HG03095 (cell line): Measurements from ENCODE around the gene FHOD3.
"Not testable (repeated sequence)": the region's sequence is repeated elsewhere in the genome, so short reads cannot be mapped to it uniquely, and the experiment has no call there.

ENCODE experiments used
- ATAC-seq: cut with Tn5 transposase; IDR thresholded peaks from one replicate; pipeline ENCODE4 v1.9.1; 2021; ENCODE audit warnings: moderate library complexity; ENCODE audit not compliant: unreplicated experiment

FHOD3 gene

DNA sequence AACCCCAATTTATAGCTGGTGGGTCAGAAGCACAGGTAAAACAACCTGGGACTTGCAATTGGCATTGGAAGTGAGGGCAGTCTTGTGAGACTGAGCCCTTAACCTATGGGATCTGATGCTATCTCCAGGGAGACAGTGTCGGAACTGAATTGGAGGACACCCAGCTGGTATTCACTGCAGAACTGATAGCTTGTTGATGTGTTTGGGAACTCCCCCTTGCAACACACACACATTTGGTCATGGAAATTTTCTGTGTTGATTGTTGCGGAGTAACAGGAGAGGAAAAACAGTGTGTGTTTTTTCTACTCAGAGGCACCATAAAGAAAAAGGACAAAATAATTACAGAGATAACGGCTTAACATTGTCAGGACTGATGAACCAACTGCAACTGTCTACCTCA, 515.2 kb downstream of the FHOD3 start:
- no peak for ATAC-seq

DNA sequence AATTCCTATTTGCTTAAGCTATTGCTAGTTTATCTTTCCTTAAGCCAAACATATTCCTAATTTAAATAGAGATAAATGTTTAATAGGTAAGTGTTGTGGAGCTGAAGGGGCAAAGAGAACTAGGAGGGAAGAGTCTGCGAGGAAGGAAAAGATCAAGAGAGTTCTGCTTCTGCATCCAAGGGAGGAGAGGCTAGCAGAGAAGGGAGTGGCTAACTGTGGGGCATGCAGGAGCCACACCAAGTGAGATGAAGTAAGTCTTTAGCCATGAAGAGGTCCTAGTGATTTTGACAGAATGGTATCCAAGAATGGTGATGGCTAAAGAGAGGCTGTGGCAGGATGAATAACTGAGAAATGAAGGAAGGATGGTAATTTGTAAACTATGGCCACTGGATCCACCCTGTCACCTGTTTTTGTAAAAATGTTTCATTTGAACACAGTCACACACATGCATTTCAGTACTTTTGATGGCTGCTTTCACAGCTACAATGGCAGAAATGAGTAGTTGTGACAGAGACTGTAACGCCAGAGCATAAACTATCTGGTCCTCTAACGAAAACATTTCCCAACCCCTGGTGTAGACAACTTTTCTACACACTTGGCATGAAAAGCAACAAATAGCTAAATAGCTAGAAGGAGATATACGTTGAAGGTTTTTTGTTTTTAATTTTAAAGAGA, 515.7 kb downstream of the FHOD3 start:
- no peak for ATAC-seq

DNA sequence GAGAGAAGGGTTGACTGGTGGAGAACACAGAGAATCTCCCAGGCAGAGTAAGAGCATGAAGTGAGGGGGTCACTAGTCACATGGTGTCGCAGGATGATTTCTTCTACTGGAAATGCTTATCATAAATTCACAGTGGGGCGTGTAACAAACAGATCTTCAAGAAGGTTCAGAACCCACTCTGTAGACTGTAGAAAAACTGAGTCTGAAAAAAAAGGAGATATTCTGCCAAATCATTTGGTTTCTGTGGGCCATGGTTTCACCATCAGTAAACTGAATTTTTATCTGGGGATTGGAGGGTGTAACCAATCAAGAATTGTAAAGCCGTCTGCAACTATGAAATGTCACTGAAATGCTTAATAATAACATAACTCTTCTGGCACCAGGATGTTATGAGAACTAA, 516.3 kb downstream of the FHOD3 start:
- ATAC-seq: no peak

DNA sequence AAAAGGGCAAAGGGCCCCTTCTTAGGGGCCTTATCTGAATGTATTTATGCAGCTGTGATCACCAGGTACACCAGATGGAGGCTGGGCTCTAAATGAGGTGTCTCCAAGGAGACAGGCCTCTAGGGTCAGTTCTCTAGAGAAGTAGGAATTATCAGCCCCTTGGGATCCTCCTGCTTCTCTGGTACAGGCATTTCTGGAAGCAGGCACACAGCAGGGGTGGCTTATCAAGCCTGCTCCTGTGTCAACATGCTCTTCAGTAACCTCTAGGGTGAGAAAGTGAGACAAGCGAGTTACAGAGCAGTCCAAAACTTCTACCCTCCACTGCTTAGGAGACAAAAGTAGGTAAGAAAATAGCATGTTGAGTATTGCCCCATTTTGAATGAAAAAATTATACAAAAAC, 517.5 kb downstream of the FHOD3 start:
- ATAC-seq: no peak

DNA sequence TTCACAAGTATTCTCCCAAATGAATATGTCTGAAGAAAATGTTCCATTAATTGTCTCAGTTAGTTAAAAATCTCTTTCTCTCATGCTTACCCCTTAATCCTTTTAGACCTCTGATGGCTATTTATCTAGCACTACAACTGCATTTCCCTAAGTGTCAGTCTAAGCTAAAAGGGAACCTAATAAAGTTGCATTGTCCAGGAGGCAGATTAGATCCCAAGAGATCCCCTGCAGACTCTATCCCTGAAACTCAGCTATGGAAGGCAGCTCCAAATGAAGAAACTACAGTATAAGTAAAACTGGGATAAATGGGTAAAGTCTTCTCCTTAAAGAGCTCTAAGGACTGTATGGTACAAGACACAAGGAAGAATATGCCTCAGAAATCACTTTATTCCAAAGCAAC, 518.6 kb downstream of the FHOD3 start:
- ATAC-seq: not testable (repeated sequence)

DNA sequence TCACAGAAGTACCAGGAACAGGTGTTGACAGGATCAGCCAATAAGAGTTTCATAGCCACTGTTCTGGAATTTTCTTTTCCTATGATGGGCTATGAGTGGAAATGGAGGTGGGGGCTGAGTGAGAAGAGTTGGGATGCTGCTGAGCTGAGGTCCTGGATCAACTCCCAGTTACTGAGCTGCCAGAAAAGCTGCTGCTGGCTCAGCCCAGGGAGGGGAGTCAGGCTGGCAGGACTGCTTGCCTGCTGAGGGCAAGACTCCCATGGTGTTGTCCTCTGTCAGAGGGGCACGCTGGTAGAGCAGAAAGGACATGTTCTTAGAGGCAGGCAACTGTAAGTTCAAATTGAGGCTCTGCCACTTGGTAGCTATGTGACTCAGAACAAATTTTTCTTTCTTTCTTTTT, 519.5 kb downstream of the FHOD3 start:
- ATAC-seq: no peak

DNA sequence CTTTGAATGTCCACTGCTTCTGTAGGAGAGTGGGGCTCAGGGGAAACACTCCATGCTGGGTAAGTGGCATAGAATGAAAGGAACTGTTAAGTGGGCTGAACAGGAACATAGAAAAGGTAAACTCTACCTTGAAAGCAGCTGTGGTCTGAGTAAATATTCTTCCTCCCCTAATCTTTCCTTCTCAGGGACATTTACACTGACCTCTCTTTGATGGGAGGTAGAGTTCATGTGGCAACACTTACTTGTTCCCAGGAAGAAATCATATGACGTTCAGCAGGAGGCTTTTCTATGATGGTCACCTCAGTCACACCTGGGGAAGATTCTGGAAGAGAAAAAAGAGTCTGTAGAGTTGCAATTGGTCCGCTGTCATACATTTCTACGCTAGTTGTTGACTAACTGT, 521.1 kb downstream of the FHOD3 start:
- ATAC-seq: no peak

DNA sequence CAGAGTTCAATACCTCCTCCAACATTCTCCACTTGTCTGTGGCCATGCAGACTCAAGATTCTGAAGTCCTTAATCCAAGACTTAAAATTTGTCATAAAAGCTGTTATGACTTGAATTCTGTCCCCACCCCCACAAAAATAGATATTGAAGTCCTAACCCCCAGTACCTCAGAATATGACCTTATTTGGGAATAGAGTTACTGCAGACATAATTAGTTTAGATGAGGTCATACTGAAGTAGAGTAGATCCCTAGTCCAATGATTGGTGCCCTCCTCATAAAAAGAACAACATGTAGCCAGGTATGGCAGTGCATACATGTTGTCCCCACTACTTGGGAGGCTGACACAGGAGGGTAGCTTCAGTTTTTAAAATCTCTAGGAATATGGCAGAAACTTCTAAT, 522.1 kb downstream of the FHOD3 start:
- ATAC-seq: no peak

DNA sequence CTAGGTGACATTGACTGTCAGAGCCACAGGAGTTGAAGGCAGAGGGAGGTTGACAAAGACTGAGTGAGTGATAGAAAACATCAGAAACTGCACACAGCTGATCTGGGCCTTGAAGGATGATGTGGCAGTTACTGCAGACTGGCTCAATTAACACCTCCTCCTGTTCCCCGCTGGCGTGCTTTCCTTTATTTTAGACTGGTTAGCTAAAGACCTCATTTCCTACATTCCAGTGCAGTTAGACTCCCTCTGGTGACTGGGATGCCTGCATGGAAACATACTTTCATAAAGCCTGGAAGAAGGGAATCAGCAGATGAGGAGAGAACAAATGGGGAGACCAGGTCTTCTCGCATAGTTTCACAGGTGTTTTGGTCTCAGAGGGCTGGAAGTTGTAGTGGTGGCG, 524.2 kb downstream of the FHOD3 start:
- ATAC-seq: no peak

DNA sequence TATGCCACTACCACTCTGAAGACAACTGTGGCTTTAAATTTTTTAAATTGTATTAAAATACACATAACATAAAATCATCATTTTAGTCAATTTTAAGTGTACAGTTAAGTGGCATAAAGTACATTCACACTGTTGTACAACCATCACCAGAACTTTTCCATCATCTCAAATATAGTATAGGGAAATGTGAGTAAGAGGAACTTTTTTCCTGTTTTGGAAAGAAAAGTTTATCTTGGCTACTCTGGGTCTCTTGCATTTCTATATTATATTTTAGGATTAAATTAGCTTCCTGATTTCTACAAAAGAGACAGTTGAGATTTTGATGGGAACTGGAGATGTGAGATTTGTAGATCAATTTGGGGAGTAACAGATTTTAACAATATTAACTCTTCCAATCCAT, 528.0 kb downstream of the FHOD3 start:
- no peak for ATAC-seq

DNA sequence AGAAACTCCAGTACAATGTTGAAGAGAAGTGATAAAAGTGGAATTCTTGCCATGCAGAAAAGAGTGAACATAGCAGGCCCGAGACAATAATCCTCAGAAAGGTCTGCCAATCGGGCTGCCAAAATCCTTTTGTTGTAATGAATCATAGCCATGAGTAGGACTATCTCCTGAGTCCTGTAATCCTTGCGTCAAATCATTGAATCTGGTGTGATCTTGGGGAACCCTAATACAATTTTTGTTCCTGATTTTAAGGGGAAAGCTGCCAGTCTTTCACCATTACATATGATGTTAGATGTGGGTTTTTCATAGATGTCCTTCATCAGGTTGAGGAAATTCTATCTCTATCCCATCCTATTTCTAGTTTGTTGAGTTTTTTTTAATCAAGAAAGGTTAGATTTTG, 529.0 kb downstream of the FHOD3 start:
- no peak for ATAC-seq

DNA sequence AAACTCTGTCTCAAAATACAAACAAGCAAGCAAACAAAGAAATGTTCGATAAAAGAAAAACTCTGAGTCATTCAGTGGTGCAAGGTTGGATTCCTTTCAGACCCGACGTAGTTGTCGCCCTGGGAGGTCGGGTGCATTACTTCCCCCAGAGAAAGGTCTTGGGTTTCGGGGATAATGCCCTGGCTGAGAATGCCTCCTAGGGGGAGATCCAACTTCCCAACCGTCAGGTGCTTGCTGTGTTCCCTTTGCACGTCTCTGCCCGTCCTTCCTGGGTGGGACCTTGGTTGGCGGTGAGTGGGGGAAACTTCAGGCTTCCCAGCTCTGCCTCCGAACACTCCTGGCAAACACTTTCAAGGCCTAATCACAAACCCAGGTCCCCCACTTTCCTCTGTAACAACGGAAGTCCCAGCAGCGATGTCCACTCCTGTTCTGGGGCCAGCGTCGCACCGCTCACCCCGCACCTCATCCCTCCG, 530.7 kb downstream of the FHOD3 start:
- no peak for ATAC-seq

DNA sequence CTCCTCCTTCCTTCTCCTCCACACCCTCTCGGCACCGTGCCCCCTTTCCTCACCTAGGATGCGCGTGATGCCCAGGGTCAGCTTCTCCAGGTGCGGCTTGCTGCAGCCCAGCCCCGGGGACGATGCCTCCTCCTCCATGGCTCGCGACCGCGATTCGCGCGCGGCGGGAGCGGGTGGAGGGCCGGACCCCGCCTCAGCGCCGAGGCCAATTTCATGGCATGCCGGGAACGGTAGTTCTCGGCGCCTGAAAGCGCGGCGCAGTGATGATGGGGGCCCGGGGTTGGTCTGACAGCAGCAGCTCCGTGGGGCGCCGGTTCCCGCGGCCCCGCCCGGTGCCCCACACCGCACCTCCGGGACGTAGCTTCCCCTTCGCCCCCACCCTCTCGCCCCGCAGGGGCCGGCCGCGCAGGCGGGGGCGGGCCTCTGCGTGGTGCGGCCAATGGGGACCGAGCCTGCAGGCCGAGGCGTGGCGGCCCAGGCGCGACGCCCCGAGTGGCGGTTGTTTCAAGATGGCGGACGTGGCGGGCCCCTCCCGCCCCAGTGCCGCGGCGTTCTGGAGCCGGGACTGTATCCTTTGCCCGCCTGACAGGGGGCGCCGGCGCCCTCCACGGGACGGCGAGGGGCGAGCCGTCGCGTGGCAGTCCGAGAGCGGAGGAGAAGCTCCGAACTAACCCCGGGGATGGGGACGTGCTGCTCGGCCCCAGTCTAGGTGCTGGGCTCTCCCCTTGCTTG, 531.3 kb downstream of the FHOD3 start, which contains the start of the genes KIAA1328 and TPGS2:
Gene KIAA1328 (plus strand): TSS at position 498 of the 732 bp plus-strand sequence. CDS start 12 bp downstream, at position 510.
Gene TPGS2 (minus strand): TSS at position 373 of the 732 bp plus-strand sequence. CDS start 235 bp downstream, at position 138.
- ATAC-seq: peak; percentile 93
